ENCODE measurements around the gene DCAF11.

The DCAF11 gene

GRCh38 chr14:24079491-24080141, 35.0 kb upstream of the DCAF11 start:
- no peak for DNase-seq

GRCh38 chr14:24080142-24080530, 34.4 kb upstream of the DCAF11 start:
- no peak for DNase-seq

- peak; percentile 82 to 86 for DNase-seq
Observed at GRCh38 chr14:24080888-24081738, 33.5 kb upstream of the DCAF11 start.

- no peak for DNase-seq
Observed at GRCh38 chr14:24081739-24082211, 32.8 kb upstream of the DCAF11 start.

GRCh38 chr14:24082411-24083080, 32.0 kb upstream of the DCAF11 start:
- no peak for DNase-seq

- DNase-seq = no peak
Observed at GRCh38 chr14:24083462-24083861, 31.1 kb upstream of the DCAF11 start.

- no peak for DNase-seq
Observed at GRCh38 chr14:24084440-24084839, 30.1 kb upstream of the DCAF11 start.

- DNase-seq = no peak
Observed at GRCh38 chr14:24085215-24085614, 29.4 kb upstream of the DCAF11 start.

GRCh38 chr14:24086193-24086955, 28.2 kb upstream of the DCAF11 start:
- DNase-seq = no peak

GRCh38 chr14:24087004-24087403, 27.6 kb upstream of the DCAF11 start:
- no peak for DNase-seq

GRCh38 chr14:24088095-24088494, 26.5 kb upstream of the DCAF11 start:
- DNase-seq = no peak

GRCh38 chr14:24089890-24090289, 24.7 kb upstream of the DCAF11 start:
- DNase-seq = no peak

- DNase-seq = no peak
Observed at GRCh38 chr14:24092110-24092504, 22.5 kb upstream of the DCAF11 start.

GRCh38 chr14:24092505-24093206, 21.9 kb upstream of the DCAF11 start:
- DNase-seq = no peak

GRCh38 chr14:24093207-24093900, 21.2 kb upstream of the DCAF11 start:
- no peak for DNase-seq

- DNase-seq = peak; percentile 87 to 91
Observed at GRCh38 chr14:24093901-24094840, 20.4 kb upstream of the DCAF11 start, which contains the start of gene PCK2. PCK2 (plus strand) TSS chr14:24094311; CDS start chr14:24094406, 95 bp downstream.

GRCh38 chr14:24094841-24095270, 19.7 kb upstream of the DCAF11 start:
- no peak for DNase-seq

GRCh38 chr14:24095271-24096068, 19.1 kb upstream of the DCAF11 start:
- peak; percentile 76 for DNase-seq

GRCh38 chr14:24096545-24097181, 17.9 kb upstream of the DCAF11 start:
- DNase-seq = no peak

All from activated T-cell treated with anti-CD3 and anti-CD28 coated beads, Interleukin-2, amount 50 U/mL, for 48 hours (primary cell).